NB4 (cell line): ENCODE measurements around the gene ADARB2.

ENCODE experiments used
- CTCF ChIP-seq: IDR thresholded peaks from one replicate; pipeline ENCODE4 v1.5.1; 2012; ENCODE audit warnings: low read depth, low read length
- MAX ChIP-seq: IDR thresholded peaks from 2 replicates; pipeline ENCODE4 v1.6.1; 2011; ENCODE audit warnings: low read depth, low read length
- POLR2A ChIP-seq: IDR thresholded peaks from 2 replicates; pipeline ENCODE4 v1.6.1; 2011; ENCODE audit warnings: mild to moderate bottlenecking; ENCODE audit not compliant: insufficient read length; ENCODE audit errors: extremely low read depth

- no peak for TF ChIP-seq CTCF
- TF ChIP-seq POLR2A: no peak
- no peak for TF ChIP-seq MAX
Observed at GRCh38 chr10:1465418-1465911, 271.9 kb downstream of the ADARB2 start.
